HG03064 (cell line): ENCODE results near the gene SRSF11.

ENCODE experiments used
- ATAC-seq: cut with Tn5 transposase; IDR thresholded peaks from one replicate; pipeline ENCODE4 v1.9.1; 2021; ENCODE audit warnings: low read depth; ENCODE audit not compliant: unreplicated experiment

SRSF11 gene

DNA sequence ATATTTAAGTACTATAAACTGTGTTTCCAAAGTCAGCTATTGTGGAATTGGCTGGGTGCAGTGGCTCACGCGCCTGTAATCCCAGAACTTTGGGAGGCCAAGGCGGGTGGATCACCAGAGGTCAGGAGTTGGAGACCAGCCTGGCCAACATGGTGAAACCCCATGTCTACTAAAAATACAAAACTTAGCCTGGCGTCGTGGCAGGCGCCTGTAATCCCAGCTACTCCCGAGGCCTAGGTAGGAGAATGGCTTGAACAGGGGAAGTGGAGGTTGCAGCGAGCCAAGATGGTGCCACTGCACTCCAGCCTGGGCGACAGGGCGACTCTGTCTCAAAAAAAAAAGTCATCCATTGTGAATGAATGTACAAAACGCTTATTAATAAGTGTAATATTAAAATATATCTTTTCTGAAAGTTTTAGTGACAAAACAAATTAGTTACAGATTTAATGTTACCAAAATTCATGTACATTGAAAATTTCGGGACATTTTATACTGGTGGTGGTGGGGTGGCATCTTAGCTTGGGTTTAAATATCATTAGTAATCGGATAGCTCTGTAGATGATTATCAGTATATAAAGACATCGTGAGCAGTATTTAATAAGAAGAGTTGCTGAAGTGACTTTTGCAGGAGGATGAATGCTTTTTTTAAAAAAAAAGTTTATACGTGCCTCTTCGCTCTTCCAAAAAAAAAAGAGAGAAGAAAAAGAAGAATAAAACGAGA, 503 bp upstream of the SRSF11 start:
- ATAC-seq = peak; percentile 7

DNA sequence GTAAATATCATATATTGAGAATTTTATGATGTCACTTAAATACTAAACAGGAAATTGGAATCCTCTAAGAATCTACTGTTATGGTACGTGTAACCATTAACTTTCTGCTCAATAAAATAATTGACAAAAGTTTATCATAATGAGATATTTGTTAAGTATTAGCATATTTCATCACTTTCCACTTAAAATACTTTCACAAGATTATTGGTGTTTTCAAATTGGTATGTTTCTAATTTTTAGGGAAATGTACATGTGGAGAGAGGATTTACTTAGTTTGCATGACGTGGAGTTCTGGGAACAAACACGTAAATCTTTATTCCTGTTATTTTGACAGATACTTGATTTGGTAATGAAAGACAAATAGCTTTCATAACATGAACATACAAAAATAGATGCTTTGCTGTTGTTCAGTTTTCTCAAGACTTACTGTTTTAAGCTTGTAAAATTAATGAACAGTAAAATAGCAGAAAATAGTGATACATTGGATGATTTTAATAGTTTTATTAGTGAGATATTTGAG, 1.6 kb downstream of the SRSF11 start:
- ATAC-seq = no peak

DNA sequence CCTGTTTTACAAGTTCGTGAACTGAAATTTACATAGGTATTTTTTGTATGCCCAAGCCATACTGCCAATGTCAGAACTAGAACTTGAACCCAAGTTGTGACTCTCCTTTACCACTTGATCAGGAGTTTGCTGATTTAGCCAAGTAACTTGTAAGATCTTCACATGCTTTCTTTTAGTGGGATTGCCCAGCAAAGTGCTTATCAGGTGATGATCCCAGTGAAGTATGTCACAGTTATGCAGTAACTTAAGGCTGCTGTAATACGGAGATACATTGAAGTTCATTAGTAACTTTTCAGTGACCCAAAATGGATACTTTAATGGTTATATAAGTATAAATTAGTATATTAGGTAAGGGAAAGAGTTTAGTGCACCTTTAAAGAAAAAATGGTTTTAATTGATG, 3.8 kb downstream of the SRSF11 start:
- no peak for ATAC-seq

DNA sequence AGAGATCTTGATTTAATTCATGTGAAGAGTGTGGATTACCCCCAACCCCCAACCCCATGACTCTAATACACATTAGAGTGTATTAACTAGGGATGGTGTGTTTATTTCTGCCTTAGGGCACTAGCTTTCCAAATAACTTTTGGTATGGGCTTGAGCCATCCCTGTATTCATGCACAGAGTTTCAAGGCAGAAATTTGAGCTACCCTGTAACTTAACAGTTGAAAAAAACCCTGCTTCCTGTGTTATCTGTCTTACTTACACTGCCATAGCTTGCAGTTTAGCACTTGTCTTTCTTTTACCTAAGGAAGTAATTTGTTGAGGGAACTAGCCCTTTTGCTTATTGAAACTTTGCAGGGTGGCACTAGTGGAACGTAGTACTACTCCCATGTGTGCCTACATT, 6.3 kb downstream of the SRSF11 start:
- no peak for ATAC-seq

DNA sequence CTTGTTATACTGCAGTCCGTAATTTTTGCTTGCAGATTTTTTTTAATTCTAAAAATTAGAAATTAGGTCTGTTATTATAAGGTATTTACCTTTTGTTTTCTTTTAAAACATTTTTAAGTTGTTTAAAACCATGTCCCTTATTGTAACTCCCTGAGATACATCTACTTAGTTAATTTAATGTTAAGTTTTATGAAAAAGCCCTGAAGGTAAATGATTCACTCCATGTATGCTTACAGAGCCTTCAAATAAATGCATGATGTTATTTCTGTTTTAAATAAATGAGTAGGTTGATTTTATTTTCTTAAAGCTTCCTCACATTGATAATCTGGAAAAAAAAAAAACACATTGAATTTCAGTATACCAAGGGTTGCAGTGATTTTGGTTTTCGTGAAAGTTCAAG, 7.5 kb downstream of the SRSF11 start:
- no peak for ATAC-seq

DNA sequence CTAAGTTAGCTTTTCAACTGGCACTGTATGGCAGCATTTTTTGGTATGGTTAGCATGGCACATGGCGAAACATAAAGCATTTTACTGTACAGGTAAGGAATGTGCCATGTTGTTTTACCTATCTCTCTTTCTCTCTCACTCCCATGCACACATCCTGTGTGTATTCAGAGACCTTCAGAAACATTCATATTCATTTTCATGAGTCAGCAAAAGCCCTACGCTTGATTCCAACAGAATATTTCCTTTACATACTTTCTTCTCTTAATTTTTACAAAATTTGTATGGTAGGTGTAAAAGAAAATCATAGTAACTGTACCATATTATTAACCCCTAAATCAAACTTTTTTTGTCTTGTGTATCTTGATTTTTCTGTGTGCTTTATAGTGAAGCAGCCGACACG, 10.3 kb downstream of the SRSF11 start:
- no peak for ATAC-seq

DNA sequence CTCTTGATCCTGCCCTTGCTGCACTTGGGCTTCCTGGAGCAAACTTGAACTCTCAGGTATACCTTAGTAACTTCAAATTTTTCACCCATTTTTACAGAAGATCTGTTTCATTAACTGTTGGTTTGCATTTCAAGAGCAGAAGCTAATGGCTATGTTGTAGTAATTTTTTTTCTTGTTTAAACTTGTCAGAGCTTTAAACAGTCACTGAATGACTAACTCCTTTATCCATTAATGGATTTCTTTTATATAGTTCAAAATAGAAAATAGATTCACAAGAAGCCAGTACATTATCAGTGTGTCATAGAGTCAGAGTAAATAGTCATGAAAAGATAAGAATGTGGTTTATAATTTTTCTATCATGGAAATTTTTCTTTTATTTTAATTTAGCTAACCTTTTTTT, 13.6 kb downstream of the SRSF11 start:
- no peak for ATAC-seq

DNA sequence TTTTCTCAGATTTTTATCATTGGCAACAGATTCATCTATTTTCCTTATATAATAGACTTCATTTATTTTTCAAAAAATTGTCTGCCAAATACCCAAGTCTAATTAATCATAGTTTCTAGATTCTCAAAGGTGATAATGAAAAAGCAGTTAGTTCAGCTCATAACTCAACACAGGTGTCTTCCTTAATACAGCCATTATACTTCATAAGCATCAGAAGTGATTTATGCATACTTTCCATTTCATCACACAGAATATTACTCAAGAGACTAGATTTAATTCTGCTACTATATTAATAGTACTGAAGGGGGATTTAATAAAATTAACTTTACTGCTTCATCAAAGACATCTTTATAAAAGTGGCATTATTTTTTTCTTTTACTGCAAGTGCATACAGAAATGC, 18.8 kb downstream of the SRSF11 start:
- ATAC-seq = no peak

DNA sequence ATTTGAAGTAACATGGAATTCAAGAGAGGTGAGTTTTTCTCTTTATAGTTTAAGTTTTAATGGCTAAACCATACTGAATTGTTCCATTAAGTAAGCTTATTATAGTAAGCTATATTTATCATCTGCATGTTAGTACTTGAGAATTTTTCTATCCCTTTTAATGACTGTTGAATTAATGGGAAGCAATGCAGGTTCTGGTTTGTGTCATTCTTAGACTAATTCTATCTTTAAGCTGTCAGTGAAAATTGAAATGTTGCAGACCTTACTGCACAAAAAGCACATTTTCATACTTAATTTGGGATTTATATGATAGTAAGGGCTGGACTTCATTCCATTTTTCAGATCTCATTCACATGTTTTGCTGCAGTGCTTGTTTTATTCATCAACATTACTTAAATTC, 25.9 kb downstream of the SRSF11 start:
- no peak for ATAC-seq

DNA sequence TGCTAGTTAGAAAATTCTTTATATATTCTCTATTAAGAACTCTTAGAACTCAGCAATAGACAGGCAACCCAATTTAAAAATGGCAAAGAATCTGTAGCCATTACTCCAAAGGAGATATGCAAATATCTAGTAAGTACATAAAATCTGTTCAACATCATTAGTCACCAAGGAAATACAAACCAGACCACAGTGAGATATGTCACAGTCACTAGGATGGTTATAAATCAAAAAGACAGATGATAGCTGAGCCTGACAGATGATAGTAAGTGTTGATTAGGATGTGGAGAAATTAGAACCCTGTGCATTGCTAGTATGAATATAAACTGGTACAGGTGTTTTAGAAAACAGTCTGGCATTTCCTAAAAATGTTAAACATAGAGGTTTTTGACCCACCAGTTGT, 26.6 kb downstream of the SRSF11 start:
- ATAC-seq = no peak

DNA sequence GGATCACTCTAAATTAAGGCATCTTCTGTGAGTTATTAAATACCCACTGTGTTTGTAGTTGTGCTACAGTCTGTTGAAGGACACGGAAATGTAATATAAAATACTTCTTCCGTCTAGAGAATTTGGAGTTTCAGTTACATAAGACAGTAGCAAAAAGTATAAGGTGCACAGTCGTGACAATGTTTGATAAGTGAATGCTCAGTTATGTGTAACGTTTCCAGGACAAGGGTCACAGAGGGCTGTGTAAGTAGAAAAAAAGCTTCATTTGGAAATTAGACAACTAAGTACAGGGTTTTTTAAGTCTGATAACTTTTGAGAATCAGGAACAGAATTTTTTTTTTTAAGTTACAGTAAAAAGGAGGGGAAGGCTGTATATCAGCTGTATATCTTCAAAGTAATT, 27.5 kb downstream of the SRSF11 start:
- no peak for ATAC-seq

DNA sequence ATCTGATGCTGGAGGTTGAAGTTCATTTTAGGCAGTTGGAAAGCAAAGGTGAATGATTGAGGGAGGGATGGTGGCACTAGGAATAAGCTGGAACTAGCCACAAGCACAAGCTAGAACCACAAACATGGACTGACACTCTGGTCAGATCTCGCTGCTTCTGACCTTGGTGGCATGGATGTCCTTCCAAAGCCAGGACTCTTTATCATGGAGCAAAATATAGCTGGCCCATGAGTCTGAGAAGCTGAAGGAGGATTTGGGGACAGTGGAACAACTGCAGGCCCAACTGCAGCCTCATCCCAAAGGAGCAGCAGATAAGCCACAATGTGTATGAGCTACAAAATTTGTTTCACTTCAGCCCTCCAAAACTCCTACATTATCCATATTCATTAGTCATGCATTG, 35.5 kb downstream of the SRSF11 start:
- ATAC-seq = no peak

DNA sequence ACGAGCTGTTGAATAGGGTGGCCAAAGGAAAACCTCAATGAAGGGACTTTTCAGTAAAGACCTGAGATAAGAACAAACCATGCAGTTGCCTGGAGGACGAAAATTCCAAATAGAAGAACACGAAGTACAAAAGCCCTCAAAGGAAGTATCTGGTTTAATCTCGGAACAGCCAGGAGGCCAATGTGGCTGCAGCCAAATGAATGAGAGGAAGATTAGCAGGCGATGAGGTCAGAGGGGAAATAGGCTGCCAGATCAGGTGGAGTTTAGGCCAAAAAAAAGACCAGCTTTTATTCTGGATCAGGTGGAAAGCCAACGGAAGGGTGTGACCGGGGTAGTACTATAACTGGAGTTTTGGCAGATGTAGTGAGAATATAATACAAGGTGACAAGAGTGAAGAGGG, 43.7 kb downstream of the SRSF11 start:
- ATAC-seq = no peak

DNA sequence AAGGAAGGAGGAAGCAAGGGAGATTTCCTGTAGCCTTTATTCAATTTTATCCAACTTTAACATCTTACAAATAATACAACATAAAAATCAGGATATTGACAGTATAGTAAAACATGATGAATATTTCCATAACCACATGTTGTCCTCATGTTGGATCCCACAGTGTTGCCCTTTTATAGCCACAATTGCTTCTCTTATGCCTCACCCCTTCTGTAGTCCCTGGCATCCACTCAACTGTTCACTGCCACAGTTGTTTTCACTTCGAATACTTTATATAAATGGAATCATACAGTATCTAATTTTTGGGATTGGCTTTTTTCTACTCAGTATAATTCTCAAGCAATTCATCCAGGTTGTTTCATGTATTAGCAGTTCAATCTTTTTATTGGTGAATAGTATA, 44.8 kb downstream of the SRSF11 start:
- no peak for ATAC-seq

DNA sequence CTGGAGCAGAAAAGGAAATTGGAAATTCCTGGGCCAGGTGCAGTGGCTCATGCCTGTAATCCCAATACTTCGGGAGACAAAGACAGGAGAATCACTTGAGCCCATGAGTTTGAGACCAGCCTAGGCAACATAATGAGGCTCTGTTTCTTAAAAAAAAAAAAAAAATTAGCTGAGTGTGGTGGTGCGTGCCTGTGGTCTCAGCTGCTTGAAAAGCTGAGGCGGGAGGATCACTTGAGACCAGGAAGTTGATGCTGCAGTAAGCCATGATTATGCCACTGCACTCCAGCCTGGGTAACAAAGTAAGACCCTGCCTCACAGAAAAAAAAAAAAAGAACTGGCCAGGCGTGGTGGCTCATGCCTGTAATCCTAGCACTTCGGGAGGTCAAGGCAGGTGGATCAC, 56.7 kb downstream of the SRSF11 start:
- no peak for ATAC-seq

DNA sequence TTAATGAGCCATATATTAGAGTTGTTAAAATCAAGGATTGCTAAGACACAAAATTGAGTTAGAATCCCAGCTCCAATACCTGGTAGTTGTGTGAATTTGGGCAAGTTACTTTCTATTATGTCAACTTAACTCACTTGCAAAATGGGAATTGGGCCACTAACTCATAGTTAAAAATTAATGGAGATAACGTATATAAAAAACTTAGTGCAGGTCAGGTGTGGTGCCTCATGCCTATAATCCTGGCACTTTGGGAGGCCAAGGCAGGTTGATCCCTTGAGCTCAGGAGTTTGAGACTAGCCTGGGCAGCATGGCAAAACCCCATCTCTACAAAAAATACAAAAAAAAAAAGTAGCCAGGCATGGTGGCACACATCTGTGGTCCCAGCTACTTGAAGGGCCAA, 57.5 kb downstream of the SRSF11 start:
- no peak for ATAC-seq

DNA sequence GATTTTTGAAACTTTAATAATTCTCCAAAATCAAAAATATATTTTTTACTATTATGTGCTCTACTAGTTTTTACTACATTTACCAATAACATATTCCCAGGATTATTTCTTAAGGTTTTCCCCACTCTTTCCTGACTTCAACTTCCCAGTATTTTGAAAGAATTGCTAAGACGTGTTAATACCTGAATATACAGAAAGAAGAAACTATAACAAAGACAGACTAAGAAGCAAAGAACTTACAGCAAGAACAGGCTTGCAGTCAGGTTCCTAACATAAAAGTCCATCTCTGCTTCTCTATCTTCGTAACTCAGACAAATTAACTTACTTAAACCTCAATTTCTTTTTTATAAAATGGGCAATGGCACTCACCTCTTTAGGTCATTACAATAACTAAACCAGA, 63.2 kb downstream of the SRSF11 start:
- no peak for ATAC-seq

DNA sequence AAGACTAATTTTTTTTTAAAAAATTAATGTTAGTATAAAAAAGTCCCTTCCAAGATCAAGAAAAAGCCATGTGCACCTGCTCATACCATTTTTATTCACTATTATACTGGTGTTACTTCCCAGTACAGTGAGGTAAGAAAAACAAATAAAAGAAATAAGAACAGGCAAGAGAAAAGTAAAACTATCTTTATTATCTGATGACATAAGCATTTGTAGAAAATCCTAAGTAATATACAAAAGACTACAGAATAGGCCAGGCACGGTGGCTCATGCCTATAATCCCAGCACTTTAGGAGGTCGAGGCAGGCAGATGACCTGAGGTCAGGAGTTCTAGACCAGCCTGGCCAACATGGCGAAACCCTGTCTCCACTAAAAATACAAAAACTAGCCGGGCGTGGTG, 65.3 kb downstream of the SRSF11 start:
- ATAC-seq = no peak

DNA sequence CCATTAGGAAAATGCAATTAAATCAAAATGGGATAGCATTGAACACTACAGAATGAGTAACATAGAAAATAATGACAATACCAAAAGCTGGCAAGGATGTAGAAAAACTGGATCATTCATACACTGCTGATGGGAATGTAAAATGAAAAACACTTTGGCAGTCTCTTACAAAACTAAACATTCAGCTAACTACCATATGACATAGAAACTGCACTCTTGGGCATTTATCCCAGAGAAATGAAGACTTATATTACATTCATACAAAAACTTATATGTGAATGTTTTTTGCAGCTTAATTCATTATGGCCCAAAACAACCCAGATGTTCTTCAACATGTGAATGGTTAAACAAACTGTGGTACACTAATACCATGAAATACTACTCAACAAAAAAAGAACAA, 67.0 kb downstream of the SRSF11 start:
- ATAC-seq = no peak

DNA sequence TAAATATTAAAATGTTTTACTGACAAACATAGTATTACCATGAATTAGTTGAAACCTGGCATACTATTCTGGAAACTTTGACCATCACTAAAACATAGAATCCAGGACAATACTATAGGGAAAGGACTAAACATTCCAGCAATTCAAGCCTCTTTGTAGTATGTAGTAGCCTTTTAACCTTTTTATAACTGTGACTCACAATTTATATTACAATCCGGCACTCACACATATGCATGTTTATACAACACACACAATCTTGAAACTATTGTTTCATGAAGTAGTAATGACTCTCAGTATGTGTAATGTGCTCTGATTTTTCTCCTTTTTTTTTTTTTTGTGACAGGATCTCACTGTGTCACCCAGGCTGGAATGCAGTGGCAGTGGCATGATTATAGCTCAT, 69.0 kb downstream of the SRSF11 start:
- no peak for ATAC-seq

DNA sequence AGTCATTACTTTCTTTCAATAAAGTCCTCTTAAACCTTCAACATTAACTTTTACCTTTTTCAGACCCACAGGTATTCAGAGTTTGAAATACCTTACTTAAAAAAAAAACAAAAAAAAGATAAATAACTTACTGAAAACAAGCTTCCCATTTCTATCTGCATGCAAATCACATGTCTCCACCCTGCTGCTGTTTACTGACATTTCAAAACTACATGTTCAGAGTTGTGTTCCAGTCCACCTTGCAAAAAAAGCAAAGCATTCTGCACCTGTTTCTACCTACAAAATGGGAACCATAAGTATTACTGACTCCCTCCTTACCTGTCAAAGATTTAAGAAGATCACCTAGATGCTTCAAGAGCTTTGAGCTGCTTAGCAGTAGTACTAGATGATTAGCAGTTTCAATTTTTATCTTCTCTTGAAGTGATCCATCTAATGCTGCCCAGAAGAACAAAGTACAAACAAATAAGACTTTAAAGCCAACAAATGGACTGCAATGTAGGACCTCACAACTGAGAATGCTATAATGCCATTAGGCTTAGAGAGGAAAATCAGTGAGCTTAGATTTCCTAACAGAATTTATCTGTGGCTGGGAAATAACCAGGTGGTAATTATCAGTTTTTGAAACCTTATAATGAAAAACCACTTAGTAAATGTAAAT, 72.1 kb downstream of the SRSF11 start:
- no peak for ATAC-seq

DNA sequence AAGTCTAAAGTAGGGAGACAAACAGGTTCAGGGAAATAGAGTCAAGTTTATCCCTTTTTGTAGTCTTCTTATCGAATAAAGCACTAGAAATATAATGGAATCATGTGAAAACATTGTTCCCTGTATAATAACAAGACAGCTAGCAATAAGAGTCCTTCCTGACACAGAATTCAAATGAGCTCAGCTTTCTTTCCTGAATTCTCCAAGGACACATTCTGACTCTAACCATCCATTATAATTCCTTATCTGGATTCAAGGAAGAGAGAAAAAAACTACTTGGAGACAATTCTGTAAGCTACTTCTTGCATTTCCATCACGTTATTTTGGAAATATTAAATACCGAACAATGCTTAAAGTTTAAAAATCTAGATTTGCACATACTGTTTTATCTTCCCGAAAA, 74.6 kb downstream of the SRSF11 start:
- no peak for ATAC-seq
